ENCODE results near the gene TLR1. TPM values are rescaled to one million over a fixed set of nuclear protein-coding genes. Genes with fewer than 3 reads are reported as not detected.
"Not testable (repeated sequence)": the region's sequence is repeated elsewhere in the genome, so short reads cannot be mapped to it uniquely, and the experiment has no call there.

TLR1 gene
- total RNA-seq: 7.7 TPM

DNA sequence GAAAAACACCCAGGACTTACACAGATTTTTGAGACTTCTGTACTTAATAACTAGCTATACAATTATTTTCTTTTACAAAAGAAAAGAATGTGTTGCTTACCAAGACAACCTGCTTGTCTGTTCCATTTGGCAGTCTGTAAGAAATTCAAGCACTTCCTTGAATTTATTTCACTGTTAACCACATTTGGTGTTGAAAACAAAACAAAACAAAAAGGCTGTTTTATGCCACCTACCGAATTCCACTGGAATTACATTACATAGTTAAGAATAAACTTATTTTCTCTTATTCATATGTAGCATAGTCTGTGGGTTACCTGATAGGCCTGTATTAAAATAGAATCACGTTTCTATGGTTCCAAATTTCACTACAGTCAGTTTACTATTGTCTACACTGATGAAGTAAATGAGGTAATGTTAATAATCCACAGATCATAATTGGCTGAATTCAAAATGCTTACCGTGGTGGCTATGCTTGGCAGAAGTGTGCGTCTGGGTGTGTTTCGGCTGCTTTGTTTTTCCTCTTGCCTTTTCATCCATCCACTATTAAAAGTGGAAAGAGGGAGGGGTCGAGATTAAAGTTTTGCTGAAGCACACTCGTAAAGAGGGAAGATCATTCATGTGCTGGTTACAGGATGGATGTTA, at the start of gene TLR1:
TLR1 (minus strand) TSS at position 138 of the 642 bp plus-strand sequence. CDS start 5,960 bp downstream, outside the sequence.
- peak; percentile 70 for DNase-seq

GRCh38 chr4:38846015-38846414, 41.4 kb upstream of the TLR1 start:
- no peak for DNase-seq

DNA sequence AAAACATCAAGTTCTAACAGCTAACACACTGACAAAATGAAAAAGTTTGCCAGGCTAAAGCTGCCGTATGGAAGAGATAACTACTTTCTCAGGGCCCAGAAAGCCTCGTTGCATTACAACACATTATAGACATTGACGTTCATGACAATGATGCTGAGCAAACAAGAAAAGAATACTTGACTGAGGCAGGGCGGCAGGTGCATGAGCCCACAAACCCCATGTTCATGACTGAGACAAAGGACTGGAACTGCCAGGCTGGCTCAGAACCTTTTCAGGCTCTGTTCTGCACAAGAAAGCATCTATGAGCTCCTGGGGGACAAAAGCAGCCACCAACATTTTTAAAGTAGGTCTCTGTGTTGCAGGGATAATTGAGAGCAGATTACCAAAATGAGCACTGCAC, 38.4 kb upstream of the TLR1 start:
- DNase-seq: no peak

DNA sequence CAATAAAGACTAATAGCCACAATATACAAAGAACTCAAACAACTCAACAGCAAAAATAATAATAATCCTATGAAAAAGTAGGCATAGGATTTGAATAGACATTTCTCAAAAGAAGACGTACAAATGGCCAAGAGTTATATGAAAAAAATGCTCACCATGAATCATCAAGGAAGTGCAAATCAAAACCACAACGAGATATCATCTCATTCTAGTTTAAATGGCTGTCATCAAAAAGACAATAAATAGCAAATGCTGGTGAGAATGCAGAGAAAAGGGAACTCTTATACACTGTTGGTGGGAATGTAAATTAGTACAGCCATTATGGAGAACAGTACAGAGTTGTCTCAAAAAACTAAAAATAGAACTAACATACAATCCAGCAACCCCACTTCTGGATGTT, 33.3 kb upstream of the TLR1 start:
- DNase-seq: no peak

- DNase-seq: no peak
Measured at GRCh38 chr4:38837334-38837733, 32.7 kb upstream of the TLR1 start.

DNA sequence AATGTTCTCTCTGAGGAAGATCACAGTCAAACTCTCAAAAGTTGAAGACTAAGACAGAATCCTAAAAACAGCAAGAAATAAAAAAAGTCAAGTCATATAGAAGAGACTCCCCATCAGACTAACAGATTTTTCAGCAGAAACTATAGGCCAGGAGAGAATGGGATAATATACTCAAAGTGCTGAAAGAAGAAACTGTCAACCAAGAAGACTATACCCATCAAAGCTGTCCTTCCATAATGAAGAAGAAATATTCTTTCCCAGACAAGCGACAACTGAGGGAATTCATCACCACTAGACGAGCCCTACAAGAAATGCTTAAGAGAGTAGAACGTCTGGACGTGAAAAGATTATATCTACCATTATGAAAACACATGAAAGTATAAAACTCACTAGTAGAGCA, 30.0 kb upstream of the TLR1 start:
- DNase-seq: no peak

GRCh38 chr4:38832624-38833528, 28.3 kb upstream of the TLR1 start:
- no peak for DNase-seq

DNA sequence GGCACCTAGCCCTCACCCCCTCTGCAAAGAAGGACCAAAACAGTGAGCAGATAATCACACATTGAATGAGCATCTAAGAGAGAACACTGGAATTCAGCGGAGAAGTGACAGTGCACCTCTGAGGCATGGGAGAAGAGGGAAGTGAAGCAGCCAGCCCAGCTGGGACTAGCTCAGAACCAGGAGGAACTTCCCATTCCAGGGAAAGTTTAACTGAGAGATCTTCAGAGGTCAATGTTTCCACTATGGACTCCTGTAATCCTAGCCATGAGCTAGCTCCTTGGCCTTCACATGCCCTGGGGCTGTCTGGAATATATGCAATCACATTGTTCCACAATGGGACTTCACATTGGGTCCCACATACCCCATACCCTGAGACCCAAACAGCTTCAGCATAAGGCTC, 27.6 kb upstream of the TLR1 start:
- DNase-seq: no peak

DNA sequence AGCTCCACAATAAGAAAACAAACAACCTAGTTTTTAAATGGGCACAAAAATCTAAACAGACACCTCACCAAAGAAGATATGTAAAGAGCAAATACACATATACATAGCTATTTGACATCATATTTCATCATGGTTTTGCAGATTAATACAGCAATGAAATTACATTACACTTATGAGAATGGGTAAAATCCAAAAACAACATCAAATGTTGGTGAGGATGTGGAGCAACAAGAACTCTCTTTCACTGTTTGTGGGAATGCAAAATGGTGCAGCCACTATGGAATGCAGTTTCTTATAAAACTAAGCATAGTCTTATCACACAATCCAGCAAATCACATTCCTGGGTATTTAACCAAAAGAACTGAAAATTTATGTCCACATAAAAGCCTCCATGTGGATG, 27.1 kb upstream of the TLR1 start:
- DNase-seq: no peak

- DNase-seq: no peak
Measured at GRCh38 chr4:38829237-38829636, 24.6 kb upstream of the TLR1 start.

GRCh38 chr4:38823766-38824165, 19.2 kb upstream of the TLR1 start:
- no peak for DNase-seq

DNA sequence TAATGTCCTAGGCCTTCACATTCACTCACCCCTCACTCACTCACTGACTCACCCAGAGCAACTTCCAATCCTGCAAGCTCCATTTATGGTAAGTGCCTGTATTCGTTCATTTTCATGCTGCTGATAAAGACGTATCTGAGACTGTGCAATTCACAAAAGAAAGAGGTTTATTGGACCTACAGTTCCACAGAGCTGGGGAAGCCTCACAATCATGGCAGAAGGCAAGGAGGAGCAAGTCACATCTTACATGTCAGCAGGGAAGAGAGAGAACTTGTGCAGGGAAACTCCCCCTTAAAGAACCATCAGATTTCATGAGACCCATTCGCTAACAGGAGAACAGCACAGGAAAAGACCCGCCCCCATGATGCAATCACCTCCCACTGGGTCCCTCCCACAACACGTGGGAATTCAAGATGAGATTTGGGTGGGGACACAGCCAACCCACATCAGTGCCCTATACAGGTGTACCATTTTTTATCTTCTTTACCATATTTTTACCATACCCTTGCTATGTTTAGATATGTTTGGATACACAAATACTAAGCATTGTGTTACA, 18.2 kb upstream of the TLR1 start:
- no peak for DNase-seq

GRCh38 chr4:38821739-38822138, 17.1 kb upstream of the TLR1 start:
- DNase-seq: no peak

DNA sequence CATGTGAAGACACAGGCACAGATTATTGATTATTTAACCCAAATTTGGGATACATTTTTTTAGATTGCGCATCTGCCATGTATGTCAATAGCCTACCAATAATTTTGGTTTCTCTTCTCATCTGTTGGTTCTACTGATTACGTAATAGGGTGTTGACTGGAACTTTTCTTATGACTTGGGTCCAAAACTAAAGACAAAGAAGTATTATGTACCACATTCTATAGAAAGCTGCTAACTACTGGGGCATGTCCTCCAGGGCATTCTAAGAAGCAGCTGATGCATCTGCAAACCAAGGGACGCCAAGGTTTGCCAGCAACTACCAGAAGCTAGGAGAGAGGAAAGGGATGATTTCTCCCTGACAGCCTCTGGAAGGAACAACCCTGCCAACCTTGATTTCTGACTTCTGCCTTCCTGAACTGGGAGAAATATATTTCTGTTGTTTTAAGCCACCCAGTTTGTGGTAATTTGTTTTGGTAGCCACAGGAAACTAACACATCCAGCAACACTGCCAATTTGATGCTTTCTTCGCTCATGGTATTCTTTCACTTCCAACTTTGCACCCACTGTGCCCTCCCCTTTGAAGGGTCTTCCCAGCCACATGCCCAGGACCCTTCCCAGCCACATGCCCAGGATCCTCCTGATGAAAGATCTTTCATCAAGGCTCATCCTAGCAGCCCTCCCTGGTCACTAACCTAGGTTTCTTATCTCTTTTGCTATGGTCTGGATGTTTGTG, 15.9 kb upstream of the TLR1 start:
- DNase-seq: no peak

DNA sequence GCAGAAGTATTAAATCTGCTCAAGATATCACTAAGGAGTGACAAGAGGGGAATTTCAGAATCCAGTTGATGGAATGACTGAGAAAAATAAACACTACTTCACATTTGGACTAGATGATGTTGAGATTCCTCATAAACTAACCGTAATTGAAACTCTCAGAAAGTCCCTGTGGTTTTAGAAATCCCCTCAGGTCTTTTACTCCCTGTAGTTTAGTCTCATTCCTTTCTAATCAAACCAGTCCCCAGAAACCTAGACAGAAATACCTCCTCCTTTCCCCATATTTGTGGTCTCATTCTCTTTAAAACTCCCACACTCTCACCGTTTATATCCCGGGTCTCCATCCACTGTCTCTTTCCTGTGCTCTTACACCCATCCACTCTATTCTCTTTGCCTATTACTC, 15.0 kb upstream of the TLR1 start:
- no peak for DNase-seq

GRCh38 chr4:38818441-38818976, 13.9 kb upstream of the TLR1 start:
- no peak for DNase-seq

GRCh38 chr4:38815885-38816782, 11.5 kb upstream of the TLR1 start:
- DNase-seq: no peak

DNA sequence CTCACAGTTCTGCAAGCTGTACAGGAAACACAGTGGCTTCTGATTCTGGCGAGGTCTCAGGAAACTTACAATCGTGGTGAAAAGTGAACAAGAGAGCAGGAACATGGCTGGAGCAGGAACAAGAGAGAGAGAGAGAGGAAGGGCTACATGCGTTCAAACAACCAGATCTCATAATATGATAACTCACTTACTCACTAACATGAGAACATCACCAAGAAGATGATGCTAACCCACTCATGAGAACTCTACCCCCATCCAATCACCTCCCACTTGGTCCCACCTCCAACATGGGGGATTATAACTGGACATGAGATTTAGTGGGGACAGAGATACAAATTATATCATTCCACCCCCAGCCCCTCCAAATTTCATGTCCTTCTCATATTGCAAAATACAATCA, 9.8 kb upstream of the TLR1 start:
- DNase-seq: no peak

DNA sequence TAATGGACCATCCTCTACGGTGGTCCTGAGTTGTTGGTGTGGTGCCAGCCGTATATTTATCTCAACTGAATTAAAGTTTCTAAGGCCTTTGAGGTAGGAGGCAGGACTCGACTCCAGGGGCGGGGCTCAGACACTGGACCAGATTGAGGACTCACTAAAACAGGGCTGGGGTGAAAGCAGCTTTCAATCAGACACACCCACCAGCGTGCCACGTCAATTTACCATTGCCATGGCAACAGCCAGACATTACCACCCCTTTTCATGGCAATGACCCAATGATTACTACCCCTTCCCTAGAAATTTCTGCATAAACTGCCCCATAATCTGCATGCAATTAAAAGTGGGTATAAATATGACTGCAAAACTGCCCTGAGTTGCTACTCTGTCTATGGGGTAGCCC, 6.7 kb upstream of the TLR1 start:
- DNase-seq: no peak

DNA sequence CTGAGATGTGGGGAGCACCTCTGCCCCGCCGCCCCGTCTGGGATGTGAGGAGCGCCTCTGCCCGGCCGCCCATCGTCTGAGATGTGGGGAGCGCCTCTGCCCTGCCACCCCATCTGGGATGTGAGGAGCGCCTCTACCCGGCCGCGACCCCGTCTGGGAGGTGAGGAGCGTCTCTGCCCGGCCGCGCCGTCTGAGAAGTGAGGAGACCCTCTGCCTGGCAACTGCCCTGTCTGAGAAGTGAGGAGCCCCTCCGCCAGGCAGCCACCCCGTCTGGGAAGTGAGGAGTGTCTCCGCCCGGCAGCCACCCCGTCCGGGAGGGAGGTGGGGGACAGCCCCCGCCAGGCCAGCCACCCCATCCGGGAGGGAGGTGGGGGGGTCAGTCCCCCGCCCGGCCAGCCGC, 2.9 kb upstream of the TLR1 start:
- DNase-seq: not testable (repeated sequence)

GRCh38 chr4:38806251-38806650, 1.7 kb upstream of the TLR1 start:
- not testable (repeated sequence) for DNase-seq
